Lung (tissue), 12 donors: ENCODE results near the gene UBALD2. TPM values are rescaled to one million over a fixed set of nuclear protein-coding genes. Genes with fewer than 3 reads are reported as not detected.

ENCODE experiments used
- ATAC-seq: fragments of 200-7000 bp; cut with Tn5 transposase; one replicate; pipeline ENCODE4 v1.9.1; 2020; ENCODE audit warnings: moderate number of reproducible peaks; ENCODE audit not compliant: insufficient read depth, low FRiP score
- DNase-seq, 3 donors: peaks; one replicate each; pipeline ENCODE4 v3.0.0-alpha.2; 2013 to 2017
- H3K27ac ChIP-seq, 2 donors: one replicate each; pipeline ENCODE4 v1.5.1; 2013; ENCODE audit warnings: mild to moderate bottlenecking in 2 of 2, moderate library complexity in 2 of 2, control low read depth in 1 of 2, inconsistent platforms in 1 of 2, low read depth in 1 of 2, low read length in 1 of 2
- H3K27me3 ChIP-seq, 3 donors: one replicate each; pipeline ENCODE4 v1.5.1; 2013; ENCODE audit warnings: low read length in 2 of 3; ENCODE audit not compliant: control insufficient read depth in 3 of 3, insufficient read depth in 3 of 3
- H3K36me3 ChIP-seq, 4 donors: one replicate each; pipeline ENCODE4 v1.5.1; 2013; ENCODE audit warnings: low read length in 4 of 4, mild to moderate bottlenecking in 1 of 4, moderate library complexity in 1 of 4; ENCODE audit not compliant: control insufficient read depth in 4 of 4, insufficient read depth in 4 of 4
- H3K4me1 ChIP-seq, 5 donors: one replicate each; pipeline ENCODE4 v1.5.1; 2013; ENCODE audit warnings: low read length in 5 of 5, mild to moderate bottlenecking in 2 of 5, moderate library complexity in 1 of 5; ENCODE audit not compliant: control insufficient read depth in 5 of 5, insufficient read depth in 5 of 5
- H3K4me3 ChIP-seq: one replicate; pipeline ENCODE4 v1.5.1; 2013; ENCODE audit warnings: mild to moderate bottlenecking, control low read depth, moderate library complexity
- H3K9ac ChIP-seq, 2 donors: one replicate each; pipeline ENCODE4 v1.5.1; 2013; ENCODE audit warnings: low read length in 2 of 2, control low read depth in 1 of 2; ENCODE audit not compliant: insufficient read depth in 1 of 2
- H3K9me3 ChIP-seq, 4 donors: one replicate each; pipeline ENCODE4 v1.5.1; 2013; ENCODE audit warnings: low read length in 3 of 4, mild to moderate bottlenecking in 1 of 4, moderate library complexity in 1 of 4; ENCODE audit not compliant: control insufficient read depth in 4 of 4, insufficient read depth in 3 of 4
- CTCF ChIP-seq: IDR thresholded peaks from 2 replicates; pipeline ENCODE4 v1.5.1; 2012; ENCODE audit warnings: mild to moderate bottlenecking; ENCODE audit errors: control extremely low read depth, extremely low read depth
- WGBS, 2 donors: extraction: QIAGEN DNeasy Blood & Tissue Kit; methylation state at CpG; one replicate each; pipeline ENCODE4 v1.1.7; 2013; 5-methylcytosine and 5-hydroxymethylcytosine counted together
- polyA plus RNA-seq, 2 donors: library from polyadenylated mRNA; stranded (reverse); fragments of 200-250 nt; gene quantifications; one replicate each; pipeline ENCODE4 v1.2.1, GENCODE V29; 2013
- total RNA-seq, 2 donors: library from RNA; depleted of rRNA in 1 of 2; stranded (reverse); fragments of >200 nt in 1 of 2; gene quantifications; one replicate each; pipeline ENCODE4 v1.2.1, GENCODE V29; 2014 to 2021
- donor health status: control.
- donor health status: control.
- donor health status: Bipolar disorder and iron deficiency.
- donor health status: healthy.
- donor health status: DM: yes; HTN: yes; CAD: no.

The UBALD2 gene
- total and polyA plus RNA-seq, 4 donors: 11.6 to 64.0 (median 58.5) TPM

GRCh38 chr17:76271669-76272540 is 6.8 kb downstream of the UBALD2 start:
- 10 to 11% methylated on average over 37 to 38 of the region's 38 CpGs for WGBS, 2 donors
- TF ChIP-seq CTCF: no peak
- no peak overlapping the region for H3K4me3 ChIP-seq
- H3K27me3 ChIP-seq: no peaks in the 10 kb centered on the region
- peaks cover 0 to 55% (median 26%) of the 10 kb centered on the region in 5 donors for H3K4me1 ChIP-seq
- H3K9me3 ChIP-seq: no peaks in the 10 kb centered on the region
- H3K9ac ChIP-seq: peak overlapping the region in 1 of 2 donors; percentile 43
- ATAC-seq (no peak), DNase-seq (peak; percentile 66 to 76 (median 74))
- peaks cover 0 to 12% (median 8%) of the 10 kb centered on the region in 4 donors for H3K36me3 ChIP-seq
- peak overlapping the region in 1 of 2 donors; percentile 80 for H3K27ac ChIP-seq

- no peak for ATAC-seq
- no peak overlapping the region for H3K9ac ChIP-seq
- peak in 2 of 3 donors; percentile 29 to 31 for DNase-seq
- no peak for TF ChIP-seq CTCF
- H3K4me1 ChIP-seq: peaks cover 0 to 48% (median 23%) of the 10 kb centered on the region in 5 donors
- peaks cover 0 to 12% (median 9%) of the 10 kb centered on the region in 4 donors for H3K36me3 ChIP-seq
- H3K27me3 ChIP-seq: no peaks in the 10 kb centered on the region
- no peaks in the 10 kb centered on the region for H3K9me3 ChIP-seq
- peak overlapping the region in 1 of 2 donors; percentile 80 for H3K27ac ChIP-seq
- WGBS, 2 donors: 45 to 58% methylated on average over 19 of the region's 19 CpGs
- no peak overlapping the region for H3K4me3 ChIP-seq
These were observed 7.6 kb downstream of the UBALD2 start for GRCh38 chr17:76272541-76273444.

GRCh38 chr17:76273445-76274111 is 8.4 kb downstream of the UBALD2 start:
- H3K27me3 ChIP-seq: no peaks in the 10 kb centered on the region
- peaks cover 0 to 12% (median 5%) of the 10 kb centered on the region in 4 donors for H3K36me3 ChIP-seq
- no peak for ATAC-seq
- H3K9me3 ChIP-seq: no peaks in the 10 kb centered on the region
- H3K9ac ChIP-seq: no peak overlapping the region
- DNase-seq: peak in 2 of 3 donors; percentile 23 to 29
- H3K4me3 ChIP-seq: no peak overlapping the region
- no peak for TF ChIP-seq CTCF
- 64 to 77% methylated on average over 26 of the region's 26 CpGs for WGBS, 2 donors
- peak overlapping the region in 1 of 2 donors; percentile 63 for H3K27ac ChIP-seq
- peaks cover 0 to 44% (median 19%) of the 10 kb centered on the region in 5 donors for H3K4me1 ChIP-seq
